Activated B cell treated with CpG ODN at 0.5 μM for 24 hours (primary cell): Measurements from ENCODE around the gene CSTF3. TPM values are rescaled to one million over a fixed set of nuclear protein-coding genes. Genes with fewer than 3 reads are reported as not detected.

Experiments used
- ATAC-seq: fragments of 200-7000 bp; cut with Tn5 transposase; one replicate; pipeline ENCODE4 v1.10.0; 2021; ENCODE audit warnings: low read depth, mild to moderate bottlenecking, moderate library complexity
- CTCF ChIA-PET: fragments of 350-600 bp; sonication (Branson Sonifier 250); formaldehyde crosslinking; loops from one replicate; lab custom pipeline; 2021; ENCODE audit warnings: antibody characterized with exemption; lab: Charles Lee
- POLR2A ChIA-PET: fragments of 350-600 bp; sonication (Branson Sonifier 250); formaldehyde crosslinking; loops from one replicate; lab custom pipeline; 2021; ENCODE audit warnings: antibody characterized with exemption; lab: Charles Lee
- DNase-seq: peaks from one replicate; pipeline ENCODE4 v3.0.0; 2022
- H3K27ac Mint-ChIP-seq: one replicate; pipeline ENCODE4 v1.8.0; 2020; ENCODE audit warnings: mixed read lengths
- H3K27me3 Mint-ChIP-seq: one replicate; pipeline ENCODE4 v1.8.0; 2021; ENCODE audit warnings: mixed read lengths
- H3K36me3 Mint-ChIP-seq: one replicate; pipeline ENCODE4 v1.8.0; 2021; ENCODE audit warnings: low read depth, mixed read lengths
- H3K4me1 Mint-ChIP-seq: one replicate; pipeline ENCODE4 v1.8.0; 2021; ENCODE audit warnings: mixed read lengths
- H3K4me3 Mint-ChIP-seq: one replicate; pipeline ENCODE4 v1.8.0; 2020; ENCODE audit warnings: mild to moderate bottlenecking, mixed read lengths
- H3K9me3 Mint-ChIP-seq: one replicate; pipeline ENCODE4 v1.8.0; 2020; ENCODE audit warnings: mixed read lengths
- CTCF ChIP-seq: fragments of 200-600 bp; IDR thresholded peaks from one replicate; pipeline ENCODE4 v1.8.0; 2022; ENCODE audit warnings: antibody characterized with exemption, mild to moderate bottlenecking
- intact Hi-C: fragments of 100-400 bp; cut with micrococcal nuclease; formaldehyde crosslinking; loops from one replicate; pipeline ENCODE4 v1.15.1; 2024
- total RNA-seq: library from RNA; stranded (reverse); gene quantifications from 2 replicates; pipeline ENCODE4 v1.2.3, GENCODE V29; 2022

Gene CSTF3
- total RNA-seq, 1 donor from 2014 or later, result 33.5 TPM

GRCh38 chr11:33195462-33196173 lies 34.3 kb upstream of the CSTF3 start:
- Mint-ChIP-seq H3K4me1 (no peaks in the 10 kb centered on the region), H3K9me3 (no peaks in the 10 kb centered on the region), H3K4me3 (no peak overlapping the region), H3K27ac (no peak overlapping the region), H3K27me3 (no peaks in the 10 kb centered on the region), H3K36me3 (no peaks in the 10 kb centered on the region)
- DNase-seq, result no peak
- no peak for ATAC-seq
- ChIA-PET POLR2A (no interaction called here), CTCF (no interaction called here)
- intact Hi-C loops, result no loop called here
- TF ChIP-seq CTCF, result no peak

- Mint-ChIP-seq H3K27ac (no peak overlapping the region), H3K27me3 (no peaks in the 10 kb centered on the region), H3K4me3 (no peak overlapping the region), H3K36me3 (no peaks in the 10 kb centered on the region), H3K4me1 (no peaks in the 10 kb centered on the region), H3K9me3 (no peaks in the 10 kb centered on the region)
- ATAC-seq (no peak), DNase-seq (no peak)
- ChIA-PET CTCF (no interaction called here), POLR2A (no interaction called here)
- TF ChIP-seq CTCF, result no peak
- intact Hi-C loops, result no loop called here
Observed at GRCh38 chr11:33194455-33194854, 33.2 kb upstream of the CSTF3 start.

- H3K4me3 Mint-ChIP-seq, result no peak overlapping the region
- ChIA-PET CTCF (no interaction called here), POLR2A (no interaction called here)
- intact Hi-C loops, result no loop called here
- no peak for TF ChIP-seq CTCF
- no peaks in the 10 kb centered on the region for H3K9me3 Mint-ChIP-seq
- no peak for ATAC-seq
- H3K36me3 Mint-ChIP-seq, result no peaks in the 10 kb centered on the region
- no peak overlapping the region for H3K27ac Mint-ChIP-seq
- DNase-seq, result no peak
- H3K27me3 Mint-ChIP-seq, result no peaks in the 10 kb centered on the region
- no peaks in the 10 kb centered on the region for H3K4me1 Mint-ChIP-seq
Observed at GRCh38 chr11:33191467-33191866, 30.2 kb upstream of the CSTF3 start.

DNA sequence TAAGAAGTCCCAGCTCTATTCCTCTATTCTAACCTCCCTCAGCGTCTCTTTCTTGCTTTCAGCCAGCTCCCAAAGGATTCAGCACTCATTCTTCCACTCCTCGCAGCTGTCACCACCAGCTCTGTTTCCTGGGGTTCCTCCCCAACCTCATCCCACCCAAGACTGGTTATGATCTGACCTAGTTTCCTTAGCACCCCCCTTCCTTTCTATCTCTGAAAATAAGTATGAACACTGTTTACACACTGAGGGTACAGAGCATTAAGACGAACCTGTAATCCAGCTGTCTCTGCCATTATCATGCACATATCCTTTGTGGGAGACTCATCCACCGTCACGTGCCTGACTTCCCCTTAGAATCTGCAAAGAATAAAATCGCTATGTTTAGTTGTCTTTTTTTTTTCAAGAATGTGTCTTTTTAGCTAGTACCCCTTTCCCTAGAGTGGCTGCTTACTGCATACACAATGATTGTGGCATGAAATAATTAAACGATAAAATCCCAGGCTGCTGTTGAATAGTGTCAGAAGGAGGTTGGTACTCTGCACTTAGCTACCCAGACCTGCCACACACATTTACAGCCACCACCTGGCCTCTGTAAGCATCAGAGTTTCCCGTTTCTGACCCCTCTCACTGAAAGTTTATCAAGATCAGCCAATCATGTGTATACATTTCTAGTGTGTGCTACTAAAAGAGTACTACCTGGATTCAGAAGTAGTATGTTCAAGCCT lies 26.9 kb upstream of the CSTF3 start:
- DNase-seq (no peak), ATAC-seq (no peak)
- Mint-ChIP-seq H3K4me1 (no peaks in the 10 kb centered on the region), H3K9me3 (no peaks in the 10 kb centered on the region), H3K27ac (no peak overlapping the region), H3K4me3 (no peak overlapping the region), H3K27me3 (no peaks in the 10 kb centered on the region), H3K36me3 (no peaks in the 10 kb centered on the region)
- intact Hi-C loops, result no loop called here
- no peak for TF ChIP-seq CTCF
- ChIA-PET POLR2A (no interaction called here), CTCF (no interaction called here)

GRCh38 chr11:33185756-33186155 lies 24.5 kb upstream of the CSTF3 start:
- intact Hi-C loops, result no loop called here
- Mint-ChIP-seq H3K9me3 (no peaks in the 10 kb centered on the region), H3K27me3 (no peaks in the 10 kb centered on the region), H3K36me3 (no peaks in the 10 kb centered on the region), H3K4me3 (no peak overlapping the region), H3K27ac (no peak overlapping the region), H3K4me1 (no peaks in the 10 kb centered on the region)
- no peak for ATAC-seq
- no peak for TF ChIP-seq CTCF
- ChIA-PET CTCF (no interaction called here), POLR2A (no interaction called here)
- no peak for DNase-seq
